ENCODE results near the gene OVAAL. TPM values are rescaled to one million over a fixed set of nuclear protein-coding genes. Genes with fewer than 3 reads are reported as not detected.

The OVAAL gene
- total and polyA plus RNA-seq, 9 of the 15 experiments (the other 6 are each of a cell fraction or from before 2014, with no cell fraction given): 0.04 to 0.18 (median 0.08) TPM; not detected in 4

DNA sequence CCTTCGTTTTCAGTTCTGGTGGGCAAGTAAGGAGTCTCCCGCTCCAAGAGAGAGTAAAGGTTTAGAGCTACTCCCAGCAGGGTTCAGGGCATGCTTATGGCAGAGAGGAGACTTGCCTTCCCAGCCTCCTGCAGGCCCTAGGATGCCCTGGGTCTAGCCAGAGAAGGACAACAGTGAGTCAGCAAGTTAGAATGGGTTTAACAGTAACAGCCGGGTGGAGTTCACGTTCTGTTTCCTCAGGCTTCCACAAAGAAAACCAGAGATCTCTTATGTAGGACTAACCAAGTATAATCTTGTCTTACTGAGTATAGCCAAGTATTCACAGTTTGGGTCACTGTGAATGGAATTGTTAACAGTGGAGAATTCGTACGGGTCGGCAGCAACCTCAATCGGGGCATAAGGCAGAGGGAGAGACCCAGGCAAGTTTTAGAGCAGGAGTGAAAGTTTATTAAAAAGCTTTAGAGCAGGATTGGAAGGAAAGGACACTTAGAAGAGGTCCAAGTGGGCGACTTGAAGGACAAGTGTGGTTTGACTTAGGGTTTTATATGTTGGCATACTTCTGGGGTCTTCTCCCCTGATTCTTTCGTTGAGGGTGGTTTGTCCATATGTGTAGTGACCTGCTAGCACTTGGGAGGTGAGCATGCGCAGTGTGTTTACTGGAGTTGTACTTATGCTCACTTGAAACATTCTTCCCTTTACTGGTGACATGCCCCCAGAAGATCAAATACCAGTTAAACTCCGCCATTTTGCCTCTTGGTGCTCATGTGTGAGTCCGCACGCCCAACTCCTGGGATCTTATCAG is 4.5 kb downstream of the OVAAL start (continued):
- TF ChIP-seq HNRNPK (IDR thresholded peaks at IDR 0.05; ENCODE audit: low read depth, low read length, poor library complexity, severe bottlenecking): no peak
- peak; percentile 31; the same call in 1 of the 2 replicates for TF ChIP-seq BHLHE40 (IDR thresholded peaks at IDR 0.05; ENCODE audit: low read length)
- TF ChIP-seq ZNF316 (IDR thresholded peaks at IDR 0.05): peak; percentile 97
- TF ChIP-seq ZNF592 (IDR thresholded peaks at IDR 0.05): peak; percentile 98
- peak; percentile 90 for TF ChIP-seq ZNF766 (CRISPR knock-in tag; conservative IDR thresholded peaks at IDR 0.05)
- TF ChIP-seq, protein P1, sequence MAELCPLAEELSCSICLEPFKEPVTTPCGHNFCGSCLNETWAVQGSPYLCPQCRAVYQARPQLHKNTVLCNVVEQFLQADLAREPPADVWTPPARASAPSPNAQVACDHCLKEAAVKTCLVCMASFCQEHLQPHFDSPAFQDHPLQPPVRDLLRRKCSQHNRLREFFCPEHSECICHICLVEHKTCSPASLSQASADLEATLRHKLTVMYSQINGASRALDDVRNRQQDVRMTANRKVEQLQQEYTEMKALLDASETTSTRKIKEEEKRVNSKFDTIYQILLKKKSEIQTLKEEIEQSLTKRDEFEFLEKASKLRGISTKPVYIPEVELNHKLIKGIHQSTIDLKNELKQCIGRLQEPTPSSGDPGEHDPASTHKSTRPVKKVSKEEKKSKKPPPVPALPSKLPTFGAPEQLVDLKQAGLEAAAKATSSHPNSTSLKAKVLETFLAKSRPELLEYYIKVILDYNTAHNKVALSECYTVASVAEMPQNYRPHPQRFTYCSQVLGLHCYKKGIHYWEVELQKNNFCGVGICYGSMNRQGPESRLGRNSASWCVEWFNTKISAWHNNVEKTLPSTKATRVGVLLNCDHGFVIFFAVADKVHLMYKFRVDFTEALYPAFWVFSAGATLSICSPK (IDR thresholded peaks at IDR 0.05; ENCODE audit: borderline replicate concordance): no peak
- TF ChIP-seq, protein P2, sequence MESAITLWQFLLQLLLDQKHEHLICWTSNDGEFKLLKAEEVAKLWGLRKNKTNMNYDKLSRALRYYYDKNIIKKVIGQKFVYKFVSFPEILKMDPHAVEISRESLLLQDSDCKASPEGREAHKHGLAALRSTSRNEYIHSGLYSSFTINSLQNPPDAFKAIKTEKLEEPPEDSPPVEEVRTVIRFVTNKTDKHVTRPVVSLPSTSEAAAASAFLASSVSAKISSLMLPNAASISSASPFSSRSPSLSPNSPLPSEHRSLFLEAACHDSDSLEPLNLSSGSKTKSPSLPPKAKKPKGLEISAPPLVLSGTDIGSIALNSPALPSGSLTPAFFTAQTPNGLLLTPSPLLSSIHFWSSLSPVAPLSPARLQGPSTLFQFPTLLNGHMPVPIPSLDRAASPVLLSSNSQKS (CRISPR knock-in tag; IDR thresholded peaks at IDR 0.05): peak; percentile 71; the same call in 1 of the 2 replicates
- no peak for TF ChIP-seq RFX7 (CRISPR knock-in tag; IDR thresholded peaks at IDR 0.05)
- TF ChIP-seq ZZZ3 (IDR thresholded peaks at IDR 0.05): no peak
- no peak for TF ChIP-seq NELFE (IDR thresholded peaks at IDR 0.05; ENCODE audit: insufficient read depth, insufficient read length)
- TF ChIP-seq, protein P3, sequence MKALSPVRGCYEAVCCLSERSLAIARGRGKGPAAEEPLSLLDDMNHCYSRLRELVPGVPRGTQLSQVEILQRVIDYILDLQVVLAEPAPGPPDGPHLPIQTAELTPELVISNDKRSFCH (CRISPR knock-in tag; IDR thresholded peaks at IDR 0.05): no peak
- TF ChIP-seq, protein P3 (tag; IDR thresholded peaks at IDR 0.05): peak; percentile 64
- TF ChIP-seq JUND (IDR thresholded peaks at IDR 0.05; ENCODE audit: borderline replicate concordance, low read depth, low read length): peak; percentile 40; the same call in 1 of the 2 replicates
- TF ChIP-seq JUND (tag; IDR thresholded peaks at IDR 0.05; ENCODE audit: borderline replicate concordance, low read depth, low read length): peak; percentile 75; the same call in 2 of the 3 replicates
- no peak for TF ChIP-seq TSC22D4 (tag; IDR thresholded peaks at IDR 0.05)
- no peak for TF ChIP-seq TFAM (CRISPR knock-in tag; conservative IDR thresholded peaks at IDR 0.05)
- TF ChIP-seq MYC (IDR thresholded peaks at IDR 0.05; ENCODE audit: low read depth, low read length): peak; percentile 51; the same call in 1 of the 2 replicates
- no peak for TF ChIP-seq MYC (CRISPR knock-in tag; IDR thresholded peaks at IDR 0.05; ENCODE audit: borderline replicate concordance, low read depth)
- 0 out of 2 replicates have a peak, but pooled peaks have one; percentile 49 for TF ChIP-seq FOXP1 (CRISPR knock-in tag; IDR thresholded peaks at IDR 0.05)
